H9 (cell line): Measurements from ENCODE around the gene B3GNT4. TPM values are rescaled to one million over a fixed set of nuclear protein-coding genes. Genes with fewer than 3 reads are reported as not detected.

ENCODE experiments used
- total RNA-seq: library from RNA; stranded (reverse); gene quantifications from 2 replicates; pipeline ENCODE4 v1.2.1, GENCODE V29; 2021

The B3GNT4 gene
- total RNA-seq, 1 experiment from 2014 or later, result 1.0 TPM

Other genes with a start within 250 kb of the B3GNT4 start
- gene BCL7A, start 181.8 kb upstream of the B3GNT4 start, total RNA-seq, result 17.8 and 18.2 TPM in 2 replicates
- gene MLXIP, start 125.0 kb upstream of the B3GNT4 start, total RNA-seq, result 28.6 and 32.4 TPM in 2 replicates
- gene IL31, start 29.5 kb upstream of the B3GNT4 start, total RNA-seq, result not detected in 2 replicates
- 0.46 and 0.53 TPM in 2 replicates for gene LRRC43, start 20.6 kb upstream of the B3GNT4 start, total RNA-seq
- 70.0 and 74.6 TPM in 2 replicates for gene DIABLO, start 22.3 kb downstream of the B3GNT4 start, total RNA-seq
- 44.3 and 45.9 TPM in 2 replicates for gene VPS33A, start 62.8 kb downstream of the B3GNT4 start, total RNA-seq
- 20.1 and 23.6 TPM in 2 replicates for gene CLIP1, start 219.0 kb downstream of the B3GNT4 start, total RNA-seq